HG02571 (cell line): Measurements from ENCODE around the gene PCDHA4.
"Not testable (repeated sequence)": the region's sequence is repeated elsewhere in the genome, so short reads cannot be mapped to it uniquely, and the experiment has no call there.

Source experiments
- ATAC-seq: cut with Tn5 transposase; IDR thresholded peaks from one replicate; pipeline ENCODE4 v1.9.1; 2021; ENCODE audit warnings: mild to moderate bottlenecking, moderate library complexity; ENCODE audit not compliant: unreplicated experiment

Gene PCDHA4

DNA sequence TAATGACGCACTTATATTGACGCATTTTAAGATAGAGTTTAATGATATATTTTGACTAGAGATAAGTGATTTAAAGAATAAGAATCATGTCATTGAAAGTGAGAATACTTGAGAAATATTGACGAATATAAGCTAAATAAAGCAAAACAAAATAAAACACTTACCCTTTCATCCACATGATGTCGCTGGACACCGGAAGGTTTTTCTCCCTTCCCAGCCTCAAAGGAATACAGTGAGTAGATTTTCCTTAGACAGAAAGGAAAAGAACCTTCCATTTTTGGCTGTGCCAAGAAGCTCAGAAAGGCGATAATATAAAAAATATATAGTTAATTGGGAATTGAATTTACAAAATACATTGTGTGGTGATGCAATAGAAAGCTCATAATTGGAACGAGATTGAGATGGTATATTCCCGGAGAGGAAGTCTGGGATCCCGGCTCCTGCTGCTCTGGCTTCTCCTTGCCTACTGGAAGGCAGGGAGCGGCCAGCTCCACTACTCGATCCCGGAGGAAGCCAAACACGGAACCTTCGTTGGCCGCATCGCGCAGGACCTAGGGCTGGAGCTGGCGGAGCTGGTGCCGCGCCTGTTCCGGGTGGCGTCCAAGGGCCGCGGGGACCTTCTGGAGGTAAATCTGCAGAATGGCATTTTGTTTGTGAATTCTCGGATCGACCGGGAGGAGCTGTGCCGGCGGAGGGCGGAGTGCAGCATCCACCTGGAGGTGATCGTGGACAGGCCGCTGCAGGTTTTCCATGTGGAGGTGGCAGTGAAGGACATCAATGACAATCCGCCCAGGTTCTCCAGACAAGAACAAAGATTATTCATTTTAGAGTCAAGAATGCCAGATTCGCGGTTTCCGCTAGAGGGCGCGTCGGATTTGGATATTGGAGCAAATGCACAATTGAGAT lies 14.8 kb downstream of the PCDHA4 start, which contains the start of gene PCDHA5:
PCDHA5 (plus strand) TSS at position 239 of the 906 bp plus-strand sequence.
- no peak for ATAC-seq

DNA sequence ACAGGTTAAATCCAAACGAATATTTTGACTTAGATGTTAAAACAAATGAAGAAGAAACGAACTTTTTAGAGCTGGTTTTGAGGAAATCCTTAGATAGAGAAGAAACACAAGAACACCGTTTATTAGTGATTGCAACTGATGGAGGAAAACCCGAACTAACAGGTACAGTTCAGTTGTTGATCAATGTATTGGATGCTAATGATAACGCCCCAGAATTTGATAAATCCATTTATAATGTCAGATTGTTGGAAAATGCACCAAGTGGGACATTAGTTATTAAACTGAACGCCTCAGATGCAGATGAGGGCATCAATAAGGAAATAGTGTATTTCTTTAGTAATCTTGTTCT lies 15.4 kb downstream of the PCDHA4 start:
- ATAC-seq, result no peak

DNA sequence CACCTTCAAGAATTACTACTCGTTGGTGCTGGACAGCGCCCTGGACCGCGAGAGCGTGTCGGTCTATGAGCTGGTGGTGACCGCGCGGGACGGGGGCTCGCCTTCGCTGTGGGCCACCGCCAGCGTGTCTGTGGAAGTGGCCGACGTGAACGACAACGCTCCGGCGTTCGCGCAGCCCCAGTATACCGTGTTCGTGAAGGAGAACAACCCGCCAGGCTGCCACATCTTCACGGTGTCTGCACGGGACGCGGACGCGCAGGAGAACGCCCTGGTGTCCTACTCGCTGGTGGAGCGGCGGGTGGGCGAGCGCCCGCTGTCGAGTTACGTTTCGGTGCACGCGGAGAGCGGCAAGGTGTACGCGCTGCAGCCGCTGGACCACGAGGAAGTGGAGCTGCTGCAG lies 16.1 kb downstream of the PCDHA4 start:
- ATAC-seq, result not testable (repeated sequence)

DNA sequence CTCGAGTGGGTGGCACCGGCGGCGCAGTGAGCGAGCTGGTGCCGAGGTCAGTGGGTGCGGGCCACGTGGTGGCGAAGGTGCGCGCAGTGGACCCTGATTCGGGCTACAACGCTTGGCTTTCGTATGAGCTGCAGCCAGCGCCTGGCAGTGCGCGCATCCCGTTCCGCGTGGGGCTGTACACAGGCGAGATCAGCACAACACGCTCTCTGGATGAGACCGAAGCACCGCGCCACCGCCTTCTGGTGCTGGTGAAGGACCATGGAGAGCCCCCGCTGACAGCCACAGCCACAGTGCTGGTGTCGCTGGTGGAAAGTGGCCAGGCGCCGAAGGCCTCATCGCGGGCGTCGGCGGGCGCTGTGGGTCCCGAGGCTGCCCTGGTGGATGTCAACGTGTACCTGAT lies 16.6 kb downstream of the PCDHA4 start:
- no peak for ATAC-seq

- ATAC-seq, result no peak
Observed at GRCh38 chr5:140827704-140828361, 21.0 kb downstream of the PCDHA4 start, which contains the start of gene PCDHA6. TSS of gene PCDHA6 (plus strand) at chr5:140827960. CDS start at chr5:140828092, 132 bp downstream.

- ATAC-seq, result no peak
Observed at GRCh38 chr5:140828362-140828737, 21.5 kb downstream of the PCDHA4 start.

DNA sequence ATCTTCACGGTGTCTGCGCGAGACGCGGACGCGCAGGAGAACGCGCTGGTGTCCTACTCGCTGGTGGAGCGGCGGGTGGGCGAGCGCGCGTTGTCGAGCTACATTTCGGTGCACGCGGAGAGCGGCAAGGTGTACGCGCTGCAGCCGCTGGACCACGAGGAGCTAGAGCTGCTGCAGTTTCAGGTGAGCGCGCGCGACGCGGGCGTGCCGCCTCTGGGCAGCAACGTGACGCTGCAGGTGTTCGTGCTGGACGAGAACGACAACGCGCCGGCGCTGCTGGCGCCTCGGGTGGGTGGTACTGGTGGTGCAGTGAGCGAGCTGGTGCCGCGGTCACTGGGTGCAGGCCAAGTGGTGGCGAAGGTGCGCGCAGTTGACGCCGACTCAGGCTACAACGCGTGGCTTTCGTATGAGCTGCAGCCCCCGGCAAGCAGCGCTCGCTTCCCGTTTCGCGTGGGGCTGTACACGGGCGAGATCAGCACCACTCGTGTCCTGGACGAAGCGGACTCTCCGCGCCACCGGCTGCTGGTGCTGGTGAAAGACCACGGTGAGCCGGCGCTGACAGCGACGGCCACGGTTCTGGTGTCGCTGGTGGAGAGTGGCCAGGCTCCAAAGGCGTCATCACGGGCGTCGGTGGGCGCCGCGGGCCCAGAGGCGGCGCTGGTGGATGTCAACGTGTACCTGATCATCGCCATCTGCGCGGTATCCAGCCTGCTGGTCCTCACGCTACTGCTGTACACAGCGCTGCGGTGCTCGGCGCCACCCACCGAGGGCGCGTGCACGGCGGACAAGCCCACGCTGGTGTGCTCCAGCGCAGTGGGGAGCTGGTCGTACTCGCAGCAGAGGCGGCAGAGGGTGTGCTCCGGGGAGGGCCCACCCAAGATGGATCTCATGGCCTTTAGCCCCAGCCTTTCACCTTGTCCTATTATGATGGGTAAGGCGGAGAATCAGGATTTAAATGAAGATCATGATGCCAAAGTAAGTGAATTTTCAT lies 22.9 kb downstream of the PCDHA4 start:
- not testable (repeated sequence) for ATAC-seq

GRCh38 chr5:140833993-140834392 lies 27.1 kb downstream of the PCDHA4 start, which contains the start of gene PCDHA7:
TSS of gene PCDHA7 (plus strand) at chr5:140834269. CDS start at chr5:140834384, 115 bp downstream.
- ATAC-seq, result no peak

GRCh38 chr5:140834439-140835008 lies 27.7 kb downstream of the PCDHA4 start:
- not testable (repeated sequence) for ATAC-seq

DNA sequence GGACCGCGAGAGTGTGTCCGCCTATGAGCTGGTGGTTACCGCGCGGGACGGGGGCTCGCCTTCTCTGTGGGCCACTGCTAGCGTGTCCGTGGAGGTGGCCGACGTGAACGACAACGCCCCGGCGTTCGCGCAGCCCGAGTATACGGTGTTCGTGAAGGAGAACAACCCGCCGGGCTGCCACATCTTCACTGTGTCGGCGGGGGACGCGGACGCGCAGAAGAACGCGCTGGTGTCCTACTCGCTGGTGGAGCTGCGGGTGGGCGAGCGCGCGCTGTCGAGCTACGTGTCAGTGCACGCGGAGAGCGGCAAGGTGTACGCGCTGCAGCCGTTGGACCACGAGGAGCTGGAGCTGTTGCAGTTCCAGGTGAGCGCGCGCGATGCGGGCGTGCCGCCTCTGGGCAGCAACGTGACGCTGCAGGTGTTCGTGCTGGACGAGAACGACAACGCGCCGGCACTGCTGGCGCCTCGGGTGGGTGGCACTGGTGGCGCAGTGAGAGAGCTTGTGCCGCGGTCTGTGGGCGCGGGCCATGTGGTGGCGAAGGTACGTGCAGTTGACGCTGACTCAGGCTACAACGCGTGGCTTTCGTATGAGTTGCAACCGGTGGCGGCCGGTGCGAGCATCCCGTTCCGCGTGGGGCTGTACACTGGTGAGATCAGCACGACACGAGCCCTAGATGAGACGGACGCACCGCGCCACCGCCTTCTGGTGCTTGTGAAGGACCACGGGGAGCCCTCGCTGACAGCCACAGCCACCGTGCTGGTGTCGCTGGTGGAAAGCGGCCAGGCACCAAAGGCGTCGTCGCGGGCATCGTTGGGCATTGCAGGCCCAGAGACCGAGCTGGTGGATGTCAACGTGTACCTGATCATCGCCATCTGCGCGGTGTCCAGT lies 29.0 kb downstream of the PCDHA4 start:
- ATAC-seq, result no peak

DNA sequence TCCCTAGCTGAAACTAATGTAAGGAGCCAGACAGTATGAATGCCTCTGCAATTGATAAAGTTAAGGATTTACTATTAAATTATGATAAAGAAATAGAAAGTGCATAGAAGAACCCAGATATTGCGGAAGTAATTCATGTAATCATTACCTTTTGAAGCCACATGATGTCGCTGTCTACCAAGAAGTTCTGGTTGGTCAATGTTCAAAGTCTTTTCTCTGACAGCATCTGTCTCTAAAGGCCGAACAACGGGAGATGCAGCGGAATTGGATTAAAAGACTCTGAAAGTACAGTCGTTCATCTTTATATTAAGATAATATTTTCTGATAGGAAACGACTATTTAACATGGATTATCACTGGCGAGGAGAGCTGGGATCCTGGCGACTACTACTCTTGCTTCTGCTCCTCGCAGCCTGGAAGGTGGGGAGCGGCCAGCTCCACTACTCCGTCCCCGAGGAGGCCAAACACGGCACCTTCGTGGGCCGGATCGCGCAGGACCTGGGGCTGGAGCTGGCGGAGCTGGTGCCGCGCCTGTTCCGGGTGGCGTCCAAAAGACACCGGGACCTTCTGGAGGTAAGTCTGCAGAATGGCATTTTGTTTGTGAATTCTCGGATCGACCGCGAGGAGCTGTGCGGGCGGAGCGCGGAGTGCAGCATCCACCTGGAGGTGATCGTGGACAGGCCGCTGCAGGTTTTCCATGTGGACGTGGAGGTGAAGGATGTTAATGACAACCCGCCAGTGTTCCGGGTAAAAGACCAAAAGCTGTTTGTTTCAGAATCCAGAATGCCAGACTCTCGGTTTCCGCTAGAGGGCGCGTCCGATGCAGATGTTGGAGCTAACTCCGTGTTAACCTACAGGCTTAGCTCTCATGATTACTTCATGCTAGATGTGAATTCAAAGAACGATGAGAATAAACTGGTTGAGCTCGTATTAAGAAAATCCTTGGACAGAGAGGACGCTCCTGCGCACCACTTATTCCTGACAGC lies 34.4 kb downstream of the PCDHA4 start, which contains the start of gene PCDHA8:
PCDHA8 (plus strand) TSS at position 210 of the 985 bp plus-strand sequence; CDS start at position 345, 135 bp downstream.
- no peak for ATAC-seq

DNA sequence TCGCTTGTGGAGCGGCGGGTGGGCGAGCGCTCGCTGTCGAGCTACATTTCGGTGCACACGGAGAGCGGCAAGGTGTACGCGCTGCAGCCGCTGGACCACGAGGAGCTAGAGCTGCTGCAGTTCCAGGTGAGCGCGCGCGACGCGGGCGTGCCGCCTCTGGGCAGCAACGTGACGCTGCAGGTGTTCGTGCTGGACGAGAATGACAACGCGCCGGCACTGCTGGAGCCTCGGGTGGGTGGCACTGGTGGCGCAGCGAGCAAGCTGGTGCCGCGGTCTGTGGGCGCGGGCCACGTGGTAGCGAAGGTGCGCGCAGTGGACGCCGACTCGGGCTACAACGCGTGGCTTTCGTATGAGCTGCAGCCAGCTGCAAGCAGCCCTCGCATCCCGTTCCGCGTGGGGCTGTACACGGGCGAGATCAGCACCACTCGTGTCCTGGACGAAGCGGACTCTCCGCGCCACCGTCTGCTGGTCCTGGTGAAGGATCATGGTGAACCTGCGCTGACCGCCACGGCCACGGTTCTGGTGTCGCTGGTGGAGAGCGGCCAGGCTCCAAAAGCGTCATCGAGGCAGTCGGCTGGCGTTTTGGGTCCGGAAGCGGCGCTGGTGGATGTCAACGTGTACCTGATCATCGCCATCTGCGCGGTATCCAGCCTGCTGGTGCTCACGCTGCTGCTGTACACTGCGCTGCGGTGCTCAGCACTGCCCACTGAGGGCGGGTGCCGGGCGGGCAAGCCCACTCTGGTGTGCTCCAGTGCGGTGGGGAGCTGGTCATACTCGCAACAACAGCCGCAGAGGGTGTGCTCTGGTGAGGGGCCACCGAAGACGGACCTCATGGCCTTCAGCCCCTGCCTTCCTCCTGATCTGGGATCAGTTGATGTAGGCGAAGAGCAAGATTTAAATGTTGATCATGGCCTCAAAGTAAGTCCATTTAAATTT lies 36.2 kb downstream of the PCDHA4 start:
- no peak for ATAC-seq

DNA sequence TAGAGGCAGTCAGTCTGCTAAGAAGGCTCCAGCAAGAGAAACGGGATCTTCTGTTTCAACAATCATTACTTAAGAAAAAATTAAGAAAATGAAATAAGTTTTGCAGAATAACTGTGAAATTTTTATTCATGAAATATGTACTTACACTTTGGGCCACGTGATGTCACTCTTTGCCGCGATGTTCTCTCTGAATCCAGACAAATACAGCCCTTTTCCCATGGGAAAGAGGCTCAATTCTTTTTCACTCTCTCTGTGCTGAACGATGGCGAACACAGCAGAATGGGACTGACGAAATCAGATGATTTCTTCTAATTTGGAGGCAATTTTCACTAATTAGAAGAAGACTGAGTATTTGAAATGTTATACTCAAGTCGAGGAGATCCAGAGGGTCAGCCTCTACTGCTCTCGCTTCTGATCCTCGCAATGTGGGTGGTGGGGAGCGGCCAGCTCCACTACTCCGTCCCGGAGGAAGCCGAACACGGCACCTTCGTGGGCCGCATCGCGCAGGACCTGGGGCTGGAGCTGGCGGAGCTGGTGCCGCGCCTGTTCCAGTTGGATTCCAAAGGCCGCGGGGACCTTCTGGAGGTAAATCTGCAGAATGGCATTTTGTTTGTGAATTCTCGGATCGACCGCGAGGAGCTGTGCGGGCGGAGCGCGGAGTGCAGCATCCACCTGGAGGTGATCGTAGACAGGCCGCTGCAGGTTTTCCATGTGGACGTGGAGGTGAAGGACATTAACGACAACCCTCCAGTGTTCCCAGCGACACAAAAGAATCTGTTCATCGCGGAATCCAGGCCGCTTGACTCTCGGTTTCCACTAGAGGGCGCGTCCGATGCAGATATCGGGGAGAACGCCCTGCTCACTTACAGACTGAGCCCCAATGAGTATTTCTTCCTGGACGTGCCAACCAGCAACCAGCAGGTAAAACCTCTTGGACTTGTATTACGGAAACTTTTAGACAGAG lies 41.6 kb downstream of the PCDHA4 start, which contains the start of gene PCDHA9:
PCDHA9 (plus strand) TSS at position 244 of the 964 bp plus-strand sequence; CDS start at position 358, 114 bp downstream.
- ATAC-seq, result not testable (repeated sequence)

- not testable (repeated sequence) for ATAC-seq
Observed at GRCh38 chr5:140849831-140850634, 43.2 kb downstream of the PCDHA4 start.
